22Rv1 (cell line): ENCODE data around the gene ENTPD2.

Experiments used
- CTCF ChIP-seq: fragments of 450-650 bp; IDR thresholded peaks from 2 replicates; pipeline ENCODE4 v1.5.1; 2017; ENCODE audit warnings: mild to moderate bottlenecking
- ZFX ChIP-seq: fragments of 450-650 bp; IDR thresholded peaks from 2 replicates; pipeline ENCODE4 v1.6.1; 2017; ENCODE audit warnings: antibody characterized with exemption, borderline replicate concordance

- TF ChIP-seq CTCF (no peak), ZFX (no peak)
Observed at GRCh38 chr9:137039611-137040366, 14.1 kb downstream of the ENTPD2 start.
